GM12865 (cell line): ENCODE results near the gene RIT1.
A peak's percentile ranks its signal among the peaks of the same experiment; 100 is the strongest.

Source experiments
- DNase-seq: peaks from one replicate; pipeline ENCODE4 v3.0.0; 2010; ENCODE audit warnings: low read depth
- H3K4me3 ChIP-seq: 2 replicates; pipeline ENCODE4 v1.5.1; 2011; ENCODE audit warnings: mild to moderate bottlenecking, low read depth, low read length, control low read depth
- CTCF ChIP-seq: IDR thresholded peaks from 2 replicates; pipeline ENCODE4 v1.5.1; 2011; ENCODE audit warnings: low read length, control low read depth, low read depth, inconsistent platforms; ENCODE audit not compliant: insufficient read depth; ENCODE audit errors: missing control alignments

The RIT1 gene

GRCh38 chr1:155858800-155859233 lies 52.3 kb downstream of the RIT1 start:
- no peak for TF ChIP-seq CTCF
- H3K4me3 ChIP-seq, result peak overlapping the region; percentile 74
- DNase-seq, result peak; percentile 66

GRCh38 chr1:155856975-155857930 lies 53.9 kb downstream of the RIT1 start, which contains the start of gene GON4L:
GON4L (minus strand) TSS chr1:155857214; CDS start chr1:155853780, 3,434 bp downstream.
- TF ChIP-seq CTCF, result no peak
- DNase-seq, result peak; percentile 95
- H3K4me3 ChIP-seq, result peak within 1 kb of the TSS; percentile 95

- H3K4me3 ChIP-seq, result peak overlapping the region; percentile 95
- DNase-seq, result no peak
- TF ChIP-seq CTCF, result no peak
Observed at GRCh38 chr1:155856257-155856974, 54.7 kb downstream of the RIT1 start.

- H3K4me3 ChIP-seq, result no peak overlapping the region
- DNase-seq, result no peak
- no peak for TF ChIP-seq CTCF
Observed at GRCh38 chr1:155850345-155850744, 60.8 kb downstream of the RIT1 start.

GRCh38 chr1:155847823-155848529 lies 63.2 kb downstream of the RIT1 start:
- no peak for TF ChIP-seq CTCF
- DNase-seq, result no peak
- no peak overlapping the region for H3K4me3 ChIP-seq
